Mesenchymal stem cell (in vitro differentiated cells and primary cell): ENCODE measurements around the gene SLC6A13.

ENCODE experiments used
- DNase-seq: peaks from one replicate; pipeline ENCODE4 v3.0.0-alpha.2; 2013
- H2AFZ ChIP-seq: one replicate; pipeline ENCODE4 v1.6.1; 2013; ENCODE audit warnings: low read depth, mild to moderate bottlenecking, control low read depth, inconsistent platforms, low read length, moderate library complexity
- H2AK5ac ChIP-seq: 2 replicates; pipeline ENCODE4 v1.6.1; 2013; ENCODE audit warnings: low read length, moderate library complexity, mild to moderate bottlenecking, inconsistent platforms; ENCODE audit not compliant: severe bottlenecking
- H2BK120ac ChIP-seq: one replicate; pipeline ENCODE4 v1.6.1; 2013; ENCODE audit warnings: low read depth, mild to moderate bottlenecking, inconsistent platforms, low read length, moderate library complexity
- H2BK12ac ChIP-seq, 2 experiments: one replicate each; pipeline ENCODE4 v1.6.1; 2013; ENCODE audit warnings: inconsistent platforms in 2 of 2, low read length in 2 of 2, mild to moderate bottlenecking in 2 of 2, moderate library complexity in 2 of 2, control low read depth in 1 of 2
- H2BK15ac ChIP-seq: one replicate; pipeline ENCODE4 v1.6.1; 2013; ENCODE audit warnings: mild to moderate bottlenecking, low read depth, inconsistent platforms; ENCODE audit not compliant: poor library complexity, severe bottlenecking
- H2BK5ac ChIP-seq: 2 replicates; pipeline ENCODE4 v1.6.1; 2013; ENCODE audit warnings: low read depth, mild to moderate bottlenecking, low read length, control low read depth, inconsistent platforms; ENCODE audit not compliant: poor library complexity, severe bottlenecking
- H3K14ac ChIP-seq, 2 experiments: one replicate each; pipeline ENCODE4 v1.6.1; 2013; ENCODE audit warnings: inconsistent platforms in 2 of 2, low read length in 2 of 2, control low read depth in 1 of 2, mild to moderate bottlenecking in 1 of 2, moderate library complexity in 1 of 2
- H3K18ac ChIP-seq, 2 experiments: one replicate each; pipeline ENCODE4 v1.6.1; 2013; ENCODE audit warnings: inconsistent platforms in 2 of 2, low read length in 2 of 2, control low read depth in 1 of 2, low read depth in 1 of 2, mild to moderate bottlenecking in 1 of 2
- H3K23ac ChIP-seq, 2 experiments: one replicate each; pipeline ENCODE4 v1.6.1; 2013; ENCODE audit warnings: inconsistent platforms in 2 of 2, low read length in 2 of 2, mild to moderate bottlenecking in 2 of 2, moderate library complexity in 2 of 2, control low read depth in 1 of 2
- H3K27ac ChIP-seq: 2 replicates; pipeline ENCODE4 v1.5.1; 2013; ENCODE audit warnings: mild to moderate bottlenecking, moderate library complexity, low read length, control low read depth, inconsistent platforms; ENCODE audit not compliant: poor library complexity, severe bottlenecking
- H3K27me3 ChIP-seq, 2 experiments: 2 replicates each; pipeline versions ENCODE4 v1.6.1 to v1.7.0; 2013; ENCODE audit warnings: low read length in 2 of 2, mild to moderate bottlenecking in 2 of 2, moderate library complexity in 2 of 2, control low read depth in 1 of 2, inconsistent platforms in 1 of 2; ENCODE audit not compliant: control insufficient read depth in 1 of 2, insufficient read depth in 1 of 2
- H3K36me3 ChIP-seq, 2 experiments: 2 replicates each; pipeline versions ENCODE4 v1.6.1 to v1.7.0; 2013; ENCODE audit warnings: low read length in 2 of 2, control low read depth in 1 of 2, inconsistent platforms in 1 of 2, low read depth in 1 of 2, mild to moderate bottlenecking in 1 of 2; ENCODE audit not compliant: insufficient read depth in 2 of 2, control insufficient read depth in 1 of 2
- H3K4ac ChIP-seq, 2 experiments: one replicate each; pipeline ENCODE4 v1.6.1; 2013; ENCODE audit warnings: inconsistent platforms in 2 of 2, low read length in 2 of 2, mild to moderate bottlenecking in 2 of 2, moderate library complexity in 2 of 2, control low read depth in 1 of 2, low read depth in 1 of 2
- H3K4me1 ChIP-seq: 2 replicates; pipeline ENCODE4 v1.6.1; 2013; ENCODE audit warnings: low read depth, low read length, control low read depth; ENCODE audit not compliant: control insufficient read depth, insufficient read depth
- H3K4me2 ChIP-seq: 2 replicates; pipeline ENCODE4 v1.6.1; 2013; ENCODE audit warnings: low read length, mild to moderate bottlenecking, inconsistent platforms; ENCODE audit not compliant: poor library complexity, severe bottlenecking
- H3K4me3 ChIP-seq, 2 experiments: 2 replicates each; pipeline versions ENCODE4 v1.5.1 to v1.7.0; 2013; ENCODE audit warnings: low read length in 2 of 2, mild to moderate bottlenecking in 2 of 2, control low read depth in 1 of 2, low read depth in 1 of 2; ENCODE audit not compliant: insufficient read depth in 1 of 2
- H3K79me1 ChIP-seq: replicated peaks from 2 replicates; pipeline ENCODE4 v1.6.1; 2013; ENCODE audit warnings: mild to moderate bottlenecking, control low read depth, low read length, inconsistent platforms; ENCODE audit not compliant: poor library complexity, severe bottlenecking
- H3K9ac ChIP-seq: 2 replicates; pipeline ENCODE4 v1.7.0; 2013; ENCODE audit warnings: mild to moderate bottlenecking, low read length, moderate library complexity
- H3K9me3 ChIP-seq: 2 replicates; pipeline ENCODE4 v1.7.0; 2013; ENCODE audit warnings: mild to moderate bottlenecking, low read length; ENCODE audit not compliant: control insufficient read depth
- H4K8ac ChIP-seq: one replicate; pipeline ENCODE4 v1.6.1; 2013; ENCODE audit warnings: inconsistent platforms, mild to moderate bottlenecking, low read length, moderate library complexity
- H4K91ac ChIP-seq: one replicate; pipeline ENCODE4 v1.6.1; 2013; ENCODE audit warnings: mild to moderate bottlenecking, low read length, inconsistent platforms
- WGBS: methylation state at CpG from one replicate; pipeline ENCODE4 v1.1.7; 2013; ENCODE audit warnings: mixed read lengths; 5-methylcytosine and 5-hydroxymethylcytosine counted together

SLC6A13 gene

DNA sequence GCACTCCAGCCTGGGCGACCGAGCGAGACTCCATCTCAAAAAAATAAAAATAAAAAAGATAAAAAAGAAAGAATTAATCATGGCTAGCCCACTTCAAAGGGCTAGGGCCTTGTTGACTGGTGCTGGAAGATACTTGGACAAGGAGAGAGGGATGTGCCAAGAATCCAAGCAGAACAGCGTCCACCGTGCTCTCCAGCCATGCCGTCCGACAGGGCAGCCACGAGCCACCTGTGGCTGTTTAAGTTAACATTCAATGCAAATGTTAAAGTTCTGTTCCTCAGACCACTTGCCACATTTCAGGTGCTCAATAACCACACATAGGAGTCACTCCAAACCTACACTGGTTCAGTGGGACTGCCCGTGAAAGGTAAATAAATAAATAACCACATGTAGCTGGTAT, 21.4 kb downstream of the SLC6A13 start:
- H3K4me1 ChIP-seq: no peaks in the 10 kb centered on the region
- 95% methylated on average over 4 of the region's 9 CpGs for WGBS
- peaks cover 16% of the 10 kb centered on the region for H3K9me3 ChIP-seq
- H3K27me3 ChIP-seq: peaks cover 0 to 11% of the 10 kb centered on the region in 2 experiments
- no peak overlapping the region for H3K9ac ChIP-seq
- H3K79me1 ChIP-seq: no peaks in the 10 kb centered on the region
- no peak overlapping the region for H4K91ac ChIP-seq
- no peak overlapping the region for H2AFZ ChIP-seq
- H2BK15ac ChIP-seq: no peak overlapping the region
- no peak overlapping the region for H3K23ac ChIP-seq
- no peak overlapping the region for H2AK5ac ChIP-seq
- no peak overlapping the region for H2BK120ac ChIP-seq
- H3K4ac ChIP-seq: no peak overlapping the region
- no peak overlapping the region for H3K14ac ChIP-seq
- H2BK12ac ChIP-seq: no peak overlapping the region
- no peak overlapping the region for H4K8ac ChIP-seq
- no peak overlapping the region for H3K27ac ChIP-seq
- H3K4me2 ChIP-seq: no peak overlapping the region
- H3K36me3 ChIP-seq: no peaks in the 10 kb centered on the region
- H3K18ac ChIP-seq: no peak overlapping the region
- DNase-seq: no peak
- H2BK5ac ChIP-seq: no peak overlapping the region
- no peak overlapping the region for H3K4me3 ChIP-seq

DNA sequence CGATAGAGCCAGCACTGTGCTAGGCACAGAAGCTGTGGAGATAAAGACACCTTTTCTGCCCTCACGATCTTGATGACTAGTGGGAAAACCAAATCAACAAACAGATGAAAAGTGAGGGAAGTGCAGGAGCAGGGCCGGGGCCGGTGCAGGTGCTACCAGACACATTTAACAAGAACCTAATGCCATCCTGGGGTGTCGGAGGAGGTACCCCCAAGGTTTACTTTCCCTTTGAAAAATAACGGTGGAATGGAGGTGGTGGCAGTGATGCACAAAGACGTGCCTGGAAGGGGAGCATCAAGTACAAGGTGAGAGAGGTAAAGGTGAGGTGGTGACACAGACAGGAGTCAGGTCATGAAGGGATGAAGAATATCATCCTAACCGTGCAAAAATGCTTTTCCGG, 22.1 kb downstream of the SLC6A13 start:
- WGBS: 89% methylated on average over 9 of the region's 9 CpGs
- H3K23ac ChIP-seq: no peak overlapping the region
- H2BK120ac ChIP-seq: no peak overlapping the region
- H3K18ac ChIP-seq: no peak overlapping the region
- DNase-seq: no peak
- no peak overlapping the region for H3K4me2 ChIP-seq
- H2BK15ac ChIP-seq: no peak overlapping the region
- H3K14ac ChIP-seq: no peak overlapping the region
- H3K9ac ChIP-seq: no peak overlapping the region
- H3K36me3 ChIP-seq: no peaks in the 10 kb centered on the region
- H3K4me1 ChIP-seq: no peaks in the 10 kb centered on the region
- no peak overlapping the region for H4K91ac ChIP-seq
- no peak overlapping the region for H3K4me3 ChIP-seq
- no peaks in the 10 kb centered on the region for H3K79me1 ChIP-seq
- H2AFZ ChIP-seq: no peak overlapping the region
- no peak overlapping the region for H4K8ac ChIP-seq
- H3K4ac ChIP-seq: no peak overlapping the region
- no peak overlapping the region for H2BK5ac ChIP-seq
- peaks cover 16% of the 10 kb centered on the region for H3K9me3 ChIP-seq
- no peak overlapping the region for H2AK5ac ChIP-seq
- no peak overlapping the region for H2BK12ac ChIP-seq
- H3K27me3 ChIP-seq: peaks cover 0 to 11% of the 10 kb centered on the region in 2 experiments
- H3K27ac ChIP-seq: no peak overlapping the region

DNA sequence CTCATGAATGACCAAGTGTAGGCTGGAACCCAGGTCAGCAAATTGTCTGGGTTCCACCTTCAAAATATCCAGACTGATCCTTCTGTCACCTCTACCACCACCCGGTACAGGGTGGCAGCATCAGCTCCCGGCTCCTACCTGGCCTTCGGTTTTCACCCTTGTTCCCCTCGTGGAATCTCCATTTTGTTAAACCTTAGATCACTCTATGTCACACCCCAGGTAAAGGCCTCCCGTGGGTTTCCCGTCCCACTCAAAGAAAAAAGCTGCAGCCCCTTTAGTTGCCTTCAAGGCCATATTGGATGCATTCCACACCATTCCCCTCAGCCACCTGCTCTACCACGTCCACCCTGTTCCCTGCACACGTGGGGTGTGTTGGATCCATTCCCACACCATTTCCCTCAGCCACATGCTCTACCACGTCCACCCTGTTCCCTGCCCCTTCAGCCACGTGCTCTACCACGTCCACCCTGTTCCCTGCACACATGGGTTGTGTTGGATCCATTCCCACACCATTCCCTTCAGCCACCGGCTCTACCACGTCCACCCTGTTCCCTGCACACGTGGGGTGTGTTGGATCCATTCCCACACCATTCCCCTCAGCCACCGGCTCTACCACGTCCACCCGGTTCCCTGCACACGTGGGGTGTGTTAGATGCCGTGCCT, 23.8 kb downstream of the SLC6A13 start:
- H2AK5ac ChIP-seq: no peak overlapping the region
- H2BK120ac ChIP-seq: no peak overlapping the region
- H3K4me3 ChIP-seq: no peak overlapping the region
- no peak for DNase-seq
- H3K36me3 ChIP-seq: no peaks in the 10 kb centered on the region
- H3K4ac ChIP-seq: no peak overlapping the region
- H3K4me2 ChIP-seq: no peak overlapping the region
- no peak overlapping the region for H3K9ac ChIP-seq
- WGBS: 62% methylated on average over 19 of the region's 19 CpGs
- no peak overlapping the region for H2AFZ ChIP-seq
- H3K9me3 ChIP-seq: peaks cover 16% of the 10 kb centered on the region
- no peak overlapping the region for H4K8ac ChIP-seq
- H3K27ac ChIP-seq: no peak overlapping the region
- no peak overlapping the region for H2BK12ac ChIP-seq
- H2BK5ac ChIP-seq: no peak overlapping the region
- H3K4me1 ChIP-seq: no peaks in the 10 kb centered on the region
- no peak overlapping the region for H2BK15ac ChIP-seq
- H3K23ac ChIP-seq: no peak overlapping the region
- no peak overlapping the region for H4K91ac ChIP-seq
- no peak overlapping the region for H3K18ac ChIP-seq
- H3K14ac ChIP-seq: no peak overlapping the region
- no peaks in the 10 kb centered on the region for H3K79me1 ChIP-seq
- H3K27me3 ChIP-seq: peaks cover 0 to 7% of the 10 kb centered on the region in 2 experiments

DNA sequence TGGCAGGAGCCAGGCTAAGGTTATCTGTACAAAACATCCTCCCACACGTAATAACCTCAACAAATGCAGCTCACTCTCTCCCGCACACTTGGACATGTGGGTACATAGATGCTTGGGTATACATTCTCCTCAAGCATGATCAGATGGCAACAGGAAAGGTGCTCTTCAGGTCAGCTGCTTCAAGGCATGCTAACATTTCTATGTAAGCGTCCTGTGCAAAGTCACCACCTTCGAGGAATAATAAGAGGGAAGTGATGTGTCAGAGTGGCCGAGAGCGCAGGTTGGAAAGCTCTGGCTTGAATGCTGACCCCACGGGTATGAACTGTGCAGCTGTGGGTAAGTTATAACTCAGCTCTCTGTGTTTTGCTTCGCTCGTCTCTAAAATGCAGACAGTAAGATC, 24.5 kb downstream of the SLC6A13 start:
- Histone ChIP-seq H3K79me1 (no peaks in the 10 kb centered on the region), H3K27ac (no peak overlapping the region), H2BK120ac (no peak overlapping the region), H4K91ac (no peak overlapping the region), H3K4ac (no peak overlapping the region), H3K23ac (no peak overlapping the region), H3K18ac (no peak overlapping the region), H4K8ac (no peak overlapping the region), H2BK12ac (no peak overlapping the region), H3K36me3 (no peaks in the 10 kb centered on the region), H2BK5ac (no peak overlapping the region), H3K4me3 (no peak overlapping the region), H3K14ac (no peak overlapping the region), H3K4me1 (no peaks in the 10 kb centered on the region), H3K27me3 (peaks cover 4 to 8% of the 10 kb centered on the region in 2 experiments), H2AFZ (no peak overlapping the region), H3K9me3 (peaks cover 13% of the 10 kb centered on the region), H2BK15ac (no peak overlapping the region), H3K9ac (no peak overlapping the region), H3K4me2 (no peak overlapping the region), H2AK5ac (no peak overlapping the region)
- 91% methylated on average over 8 of the region's 9 CpGs for WGBS
- DNase-seq: no peak
